ENCODE data around the gene VPS13D. TPM values are rescaled to one million over a fixed set of nuclear protein-coding genes. Genes with fewer than 3 reads are reported as not detected.

VPS13D gene
- total RNA-seq, 1 experiment from 2014 or later, result 30.7 TPM

GRCh38 chr1:12246584-12246983 lies 16.8 kb downstream of the VPS13D start:
- Histone ChIP-seq H3K4me3 (ENCODE audit: low read length) (no peak overlapping the region), H3K4me1 (ENCODE audit: insufficient read depth, low read length) (peaks cover 28% of the 10 kb centered on the region), H3K4me2 (ENCODE audit: low read length) (no peak overlapping the region), H3K79me2 (ENCODE audit: low read length) (no peaks in the 10 kb centered on the region), H4K20me1 (ENCODE audit: low read length) (no peaks in the 10 kb centered on the region), H3K9me3 (ENCODE audit: low read length) (no peaks in the 10 kb centered on the region), H3K36me3 (ENCODE audit: low read depth, low read length) (peaks cover 46% of the 10 kb centered on the region), H3K9ac (ENCODE audit: low read length) (no peak overlapping the region), H3K27me3 (ENCODE audit: low read length) (no peaks in the 10 kb centered on the region), H2AFZ (ENCODE audit: low read length) (no peak overlapping the region), H3K27ac (ENCODE audit: low read length) (no peak overlapping the region), H3K9me2 (replicated peaks; ENCODE audit: low read length) (no peaks in the 10 kb centered on the region), H3F3A (ENCODE audit: low read length, unreplicated experiment) (no peaks in the 10 kb centered on the region)
- ChIA-PET CTCF (no interaction called here), POLR2A (ENCODE audit: unreplicated experiment) (no interaction called here)
- TF ChIP-seq CTCF (conservative IDR thresholded peaks at IDR 0.05; ENCODE audit: low read depth, low read length) (no peak), EZH2 (IDR thresholded peaks at IDR 0.05; ENCODE audit: low read length, unreplicated experiment) (no peak), EZH2phosphoT487 (IDR thresholded peaks at IDR 0.05; ENCODE audit: borderline replicate concordance, low read length) (no peak)
- DNase-seq, result no peak
- no TSS peak for BruUV-seq (replicated peaks)
- intact Hi-C loops (cut with micrococcal nuclease), result no loop called here
- no peak for ATAC-seq

GRCh38 chr1:12249181-12249580 lies 19.4 kb downstream of the VPS13D start:
- CTCF ChIA-PET, result no interaction called here
- intact Hi-C loops (cut with micrococcal nuclease), result no loop called here
- Histone ChIP-seq H3F3A (ENCODE audit: low read length, unreplicated experiment) (no peaks in the 10 kb centered on the region), H3K9ac (ENCODE audit: low read length) (no peak overlapping the region), H4K20me1 (ENCODE audit: low read length) (no peaks in the 10 kb centered on the region), H3K27ac (ENCODE audit: low read length) (no peak overlapping the region), H2AFZ (ENCODE audit: low read length) (no peak overlapping the region), H3K79me2 (ENCODE audit: low read length) (no peaks in the 10 kb centered on the region), H3K4me2 (ENCODE audit: low read length) (no peak overlapping the region), H3K27me3 (ENCODE audit: low read length) (no peaks in the 10 kb centered on the region), H3K9me2 (replicated peaks; ENCODE audit: low read length) (no peaks in the 10 kb centered on the region), H3K36me3 (ENCODE audit: low read depth, low read length) (peaks cover 43% of the 10 kb centered on the region), H3K9me3 (ENCODE audit: low read length) (no peaks in the 10 kb centered on the region), H3K4me3 (ENCODE audit: low read length) (no peak overlapping the region), H3K4me1 (ENCODE audit: insufficient read depth, low read length) (peaks cover 19% of the 10 kb centered on the region)
- ATAC-seq (no peak), DNase-seq (no peak)
- TF ChIP-seq EZH2 (IDR thresholded peaks at IDR 0.05; ENCODE audit: low read length, unreplicated experiment), result no peak
- no peak for TF ChIP-seq CTCF (conservative IDR thresholded peaks at IDR 0.05; ENCODE audit: low read depth, low read length)
- no peak for TF ChIP-seq EZH2phosphoT487 (IDR thresholded peaks at IDR 0.05; ENCODE audit: borderline replicate concordance, low read length)
- POLR2A ChIA-PET (ENCODE audit: unreplicated experiment), result no interaction called here
- no TSS peak for BruUV-seq (replicated peaks)

- BruUV-seq (replicated peaks), result no TSS peak
- H3K4me1 ChIP-seq (ENCODE audit: insufficient read depth, low read length), result peaks cover 13% of the 10 kb centered on the region
- no peak for ATAC-seq
- intact Hi-C loops (cut with micrococcal nuclease), result no loop called here
- TF ChIP-seq EZH2 (IDR thresholded peaks at IDR 0.05; ENCODE audit: low read length, unreplicated experiment) (no peak), EZH2phosphoT487 (IDR thresholded peaks at IDR 0.05; ENCODE audit: borderline replicate concordance, low read length) (no peak), CTCF (conservative IDR thresholded peaks at IDR 0.05; ENCODE audit: low read depth, low read length) (no peak)
- no peaks in the 10 kb centered on the region for H3K9me3 ChIP-seq (ENCODE audit: low read length)
- H3K36me3 ChIP-seq (ENCODE audit: low read depth, low read length), result peaks cover 38% of the 10 kb centered on the region
- no peak overlapping the region for H3K4me3 ChIP-seq (ENCODE audit: low read length)
- no peaks in the 10 kb centered on the region for H3K79me2 ChIP-seq (ENCODE audit: low read length)
- no peak overlapping the region for H2AFZ ChIP-seq (ENCODE audit: low read length)
- H3K9me2 ChIP-seq (replicated peaks; ENCODE audit: low read length), result no peaks in the 10 kb centered on the region
- H3K27ac ChIP-seq (ENCODE audit: low read length), result no peak overlapping the region
- no peak overlapping the region for H3K4me2 ChIP-seq (ENCODE audit: low read length)
- DNase-seq, result no peak
- no peak overlapping the region for H3K9ac ChIP-seq (ENCODE audit: low read length)
- no peaks in the 10 kb centered on the region for H3K27me3 ChIP-seq (ENCODE audit: low read length)
- ChIA-PET POLR2A (ENCODE audit: unreplicated experiment) (no interaction called here), CTCF (no interaction called here)
- H3F3A ChIP-seq (ENCODE audit: low read length, unreplicated experiment), result no peaks in the 10 kb centered on the region
- no peaks in the 10 kb centered on the region for H4K20me1 ChIP-seq (ENCODE audit: low read length)
These were observed 19.9 kb downstream of the VPS13D start for GRCh38 chr1:12249748-12250147.

All from PC-3 (cell line).